Measurements from ENCODE around the gene HSP90B1. TPM values are rescaled to one million over a fixed set of nuclear protein-coding genes. Genes with fewer than 3 reads are reported as not detected.
A peak's percentile ranks its signal among the peaks of the same experiment; 100 is the strongest.

HSP90B1 gene
- total and polyA plus RNA-seq, 7 experiments from 2014 or later, result 184 to 461 (median 278) TPM

DNA sequence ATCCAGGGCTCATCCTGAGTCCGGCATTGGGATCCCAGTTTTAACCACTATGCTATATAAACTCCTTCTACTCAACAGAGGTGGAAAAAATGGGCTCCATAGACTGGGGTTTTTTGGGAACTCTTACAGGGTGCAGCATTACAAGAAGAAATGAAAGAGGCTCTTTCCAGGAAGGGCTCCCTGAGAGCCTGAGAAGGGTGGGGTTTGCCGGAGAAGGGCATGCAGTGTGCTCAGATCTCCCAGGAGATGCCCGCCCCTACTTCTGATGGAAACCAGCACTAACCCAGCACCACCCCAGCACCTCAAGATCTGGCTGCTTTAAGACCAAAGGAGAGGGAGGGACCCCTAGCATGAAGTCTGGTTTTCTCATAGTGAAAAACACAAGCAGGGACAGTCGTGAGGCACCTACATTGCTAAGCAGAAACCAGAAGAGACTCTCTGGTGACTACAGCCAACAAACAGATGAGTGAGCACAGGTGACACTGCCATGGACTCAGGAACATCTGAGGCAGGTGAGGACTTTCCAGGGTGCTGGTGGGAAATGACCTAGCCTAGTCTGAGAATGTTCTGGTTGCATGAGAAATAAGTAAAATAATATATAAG lies 43.9 kb upstream of the HSP90B1 start:
- H3K27ac Mint-ChIP-seq, result peak overlapping the region in 2 of 9 donors; percentile 23 to 51
- ATAC-seq, result no peak
- Histone ChIP-seq H3K4me1 (ENCODE audit: control insufficient read depth in 2 of 2, insufficient read depth in 2 of 2, low read length in 2 of 2) (no peaks in the 10 kb centered on the region), H3K36me3 (ENCODE audit: control insufficient read depth in 2 of 3, insufficient read depth in 3 of 3, low read length in 3 of 3) (no peaks in the 10 kb centered on the region), H3K9me3 (ENCODE audit: control insufficient read depth in 2 of 3, low read length in 3 of 3) (no peaks in the 10 kb centered on the region), H3K27ac (ENCODE audit: low read depth, low read length) (no peak overlapping the region), H3K27me3 (ENCODE audit: control insufficient read depth in 2 of 2, insufficient read depth in 2 of 2, low read length in 2 of 2) (no peaks in the 10 kb centered on the region), H3K4me3 (ENCODE audit: low read length) (no peak overlapping the region)
- intact Hi-C loops (cut with micrococcal nuclease), result no loop called here
- POLR2A ChIA-PET, result no interaction called here
- CTCF ChIA-PET, result no interaction called here
- no peak overlapping the region for H3K4me3 Mint-ChIP-seq
- no peak for DNase-seq
- H3K27me3 Mint-ChIP-seq, result no peaks in the 10 kb centered on the region
- peaks cover 4 to 20% (median 7%) of the 10 kb centered on the region in 7 donors for H3K4me1 Mint-ChIP-seq
- no peaks in the 10 kb centered on the region for H3K36me3 Mint-ChIP-seq
- H3K9me3 Mint-ChIP-seq, result no peaks in the 10 kb centered on the region

DNA sequence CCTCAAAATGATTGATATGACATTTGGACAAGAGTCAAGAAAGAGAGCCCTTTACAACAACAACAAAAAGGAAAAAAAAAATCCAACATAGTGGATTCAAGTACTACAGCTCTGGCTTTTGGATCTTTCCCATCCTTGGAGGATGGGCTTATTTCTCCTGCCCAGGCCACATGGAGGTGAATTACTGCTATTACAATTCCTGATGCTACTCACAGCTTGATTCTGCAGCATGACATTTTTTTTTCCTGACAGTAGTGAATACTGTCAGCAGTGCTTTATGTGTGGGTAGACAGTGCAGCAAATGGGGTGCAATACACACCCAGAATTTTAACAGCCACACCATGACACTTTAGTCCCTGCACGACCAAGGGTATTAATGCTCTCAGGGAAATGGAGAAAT lies 42.5 kb upstream of the HSP90B1 start:
- peak overlapping the region in 2 of 9 donors; percentile 38 to 48 for H3K27ac Mint-ChIP-seq
- no peaks in the 10 kb centered on the region for H3K27me3 Mint-ChIP-seq
- POLR2A ChIA-PET, result interaction anchor here (1.3 to 1.7 kb wide), 3 partner anchors 13 to 42 kb away, joined by 4 to 6 read pairs (median 5); partner anchors contain the start of gene HSP90B1
- H3K4me3 Mint-ChIP-seq, result no peak overlapping the region
- Histone ChIP-seq H3K27ac (ENCODE audit: low read depth, low read length) (no peak overlapping the region), H3K27me3 (ENCODE audit: control insufficient read depth in 2 of 2, insufficient read depth in 2 of 2, low read length in 2 of 2) (no peaks in the 10 kb centered on the region), H3K36me3 (ENCODE audit: control insufficient read depth in 2 of 3, insufficient read depth in 3 of 3, low read length in 3 of 3) (no peaks in the 10 kb centered on the region), H3K4me3 (ENCODE audit: low read length) (no peak overlapping the region), H3K9me3 (ENCODE audit: control insufficient read depth in 2 of 3, low read length in 3 of 3) (no peaks in the 10 kb centered on the region), H3K4me1 (ENCODE audit: control insufficient read depth in 2 of 2, insufficient read depth in 2 of 2, low read length in 2 of 2) (no peaks in the 10 kb centered on the region)
- peaks cover 0 to 4% (median 0%) of the 10 kb centered on the region in 5 donors for H3K36me3 Mint-ChIP-seq
- H3K4me1 Mint-ChIP-seq, result peaks cover 4 to 20% (median 7%) of the 10 kb centered on the region in 7 donors
- H3K9me3 Mint-ChIP-seq, result no peaks in the 10 kb centered on the region
- ATAC-seq (no peak), DNase-seq (no peak)
- intact Hi-C loops (cut with micrococcal nuclease), result no loop called here
- CTCF ChIA-PET, result interaction anchor here (0.7 to 2.0 kb wide), 3 partner anchors 40 to 474 kb away, joined by 3 to 5 read pairs (median 4); a partner anchor contains a TSS

- Mint-ChIP-seq H3K4me1 (peaks cover 5 to 40% (median 24%) of the 10 kb centered on the region in 7 donors), H3K4me3 (no peak overlapping the region), H3K36me3 (no peaks in the 10 kb centered on the region), H3K27ac (no peak overlapping the region), H3K9me3 (no peaks in the 10 kb centered on the region), H3K27me3 (peaks cover 0 to 2% (median 0%) of the 10 kb centered on the region in 5 donors)
- POLR2A ChIA-PET, result interaction anchor here (1.3 to 1.6 kb wide), 2 partner anchors 11 to 33 kb away, joined by 5 read pairs; partner anchors contain the start of gene HSP90B1
- intact Hi-C loops (cut with micrococcal nuclease), result no loop called here
- CTCF ChIA-PET, result no interaction called here
- ATAC-seq, result no peak
- Histone ChIP-seq H3K27ac (ENCODE audit: low read depth, low read length) (no peak overlapping the region), H3K4me1 (ENCODE audit: control insufficient read depth in 2 of 2, insufficient read depth in 2 of 2, low read length in 2 of 2) (peaks cover 13 to 20% of the 10 kb centered on the region in 2 donors), H3K4me3 (ENCODE audit: low read length) (no peak overlapping the region), H3K27me3 (ENCODE audit: control insufficient read depth in 2 of 2, insufficient read depth in 2 of 2, low read length in 2 of 2) (no peaks in the 10 kb centered on the region), H3K9me3 (ENCODE audit: control insufficient read depth in 2 of 3, low read length in 3 of 3) (no peaks in the 10 kb centered on the region), H3K36me3 (ENCODE audit: control insufficient read depth in 2 of 3, insufficient read depth in 3 of 3, low read length in 3 of 3) (no peaks in the 10 kb centered on the region)
- DNase-seq, result no peak
Measured at GRCh38 chr12:103897316-103897715, 32.9 kb upstream of the HSP90B1 start.

DNA sequence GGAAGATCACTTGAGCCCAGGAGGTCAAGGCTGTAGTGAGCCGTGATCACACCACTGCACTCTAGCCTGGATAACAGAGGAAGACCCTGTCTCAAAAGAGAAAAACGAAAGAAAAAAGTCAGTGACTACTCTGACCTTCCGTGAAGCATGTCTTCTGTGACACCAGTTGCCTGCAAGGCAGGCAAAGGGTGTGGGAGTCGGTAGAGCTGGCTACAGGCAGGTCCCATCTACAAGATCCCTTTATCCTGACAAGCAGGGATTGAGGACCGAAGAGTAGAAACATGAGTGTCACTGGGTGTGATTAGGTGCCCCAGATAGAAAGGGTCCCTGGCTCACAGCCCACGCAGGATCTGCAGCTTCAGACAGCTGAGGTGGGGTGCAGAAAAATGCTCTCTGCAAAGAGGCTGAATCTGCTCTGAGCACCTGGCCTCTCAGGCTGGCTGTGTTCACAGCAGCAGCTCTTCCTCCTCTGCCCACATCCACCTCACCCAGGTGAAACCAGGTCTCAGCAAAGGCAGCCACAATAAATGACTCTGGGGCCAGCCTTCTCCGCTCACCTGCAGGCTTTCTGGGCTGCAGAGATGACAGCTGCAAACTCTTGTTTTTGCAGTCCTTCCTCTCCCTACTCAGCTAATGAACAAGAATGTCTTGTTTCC lies 28.6 kb upstream of the HSP90B1 start:
- Mint-ChIP-seq H3K27ac (peak overlapping the region in 8 of 9 donors; percentile 80 to 97 (median 94)), H3K27me3 (no peaks in the 10 kb centered on the region), H3K9me3 (peaks cover 0 to 8% (median 0%) of the 10 kb centered on the region in 11 donors), H3K4me1 (peaks cover 18 to 79% (median 62%) of the 10 kb centered on the region in 7 donors), H3K36me3 (peaks cover 0 to 3% (median 0%) of the 10 kb centered on the region in 5 donors), H3K4me3 (peak overlapping the region; percentile 40 to 84 (median 74))
- Histone ChIP-seq H3K4me3 (ENCODE audit: low read length) (peak overlapping the region; percentile 50), H3K9me3 (ENCODE audit: control insufficient read depth in 2 of 3, low read length in 3 of 3) (no peaks in the 10 kb centered on the region), H3K27me3 (ENCODE audit: control insufficient read depth in 2 of 2, insufficient read depth in 2 of 2, low read length in 2 of 2) (no peaks in the 10 kb centered on the region), H3K36me3 (ENCODE audit: control insufficient read depth in 2 of 3, insufficient read depth in 3 of 3, low read length in 3 of 3) (no peaks in the 10 kb centered on the region), H3K27ac (ENCODE audit: low read depth, low read length) (peak overlapping the region; percentile 66), H3K4me1 (ENCODE audit: control insufficient read depth in 2 of 2, insufficient read depth in 2 of 2, low read length in 2 of 2) (peaks cover 19 to 54% of the 10 kb centered on the region in 2 donors)
- ChIA-PET CTCF (interaction anchor here (0.6 to 2.2 kb wide), 7 partner anchors 14 to 220 kb away, joined by 3 to 13 read pairs (median 4); partner anchors contain the start of genes HSP90B1 and TDG), POLR2A (interaction anchor here (0.5 to 4.6 kb wide), 22 partner anchors 8 to 236 kb away, joined by 3 to 149 read pairs (median 6); partner anchors contain the start of genes HCFC2, HSP90B1 and TDG)
- ATAC-seq (peak; percentile 96), DNase-seq (peak in 7 of 9 donors; percentile 63 to 84 (median 78))
- intact Hi-C loops (cut with micrococcal nuclease), result loop anchor here in 1 of 2 donors (1.0 kb wide), 2 partner anchors 17 to 28 kb away; no protein-coding TSS in a partner anchor

DNA sequence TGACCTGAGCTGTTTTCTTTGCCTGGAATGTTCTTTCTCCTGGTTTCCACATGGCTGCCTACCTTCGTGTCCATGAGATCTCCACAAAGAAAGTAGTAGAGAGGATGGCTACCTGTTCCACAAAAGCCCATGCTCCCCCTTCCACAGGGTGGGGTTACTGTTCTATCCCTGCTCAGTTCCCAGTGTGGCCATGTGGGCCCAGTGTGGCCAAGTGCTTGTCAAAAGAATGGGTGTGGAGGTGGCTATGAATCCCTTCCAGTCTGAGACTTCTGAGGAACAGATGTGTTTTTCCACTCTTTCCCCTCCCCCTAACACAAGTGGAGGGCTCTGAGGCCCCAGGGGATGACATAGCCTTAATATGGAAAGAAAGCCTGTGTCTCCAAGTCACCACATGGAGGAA lies 26.2 kb upstream of the HSP90B1 start:
- Mint-ChIP-seq H3K27me3 (no peaks in the 10 kb centered on the region), H3K9me3 (peaks cover 0 to 8% (median 0%) of the 10 kb centered on the region in 11 donors), H3K36me3 (peaks cover 0 to 3% (median 0%) of the 10 kb centered on the region in 5 donors), H3K27ac (peak overlapping the region in 8 of 9 donors; percentile 80 to 97 (median 94)), H3K4me3 (peak overlapping the region in 1 of 10 donors; percentile 12), H3K4me1 (peaks cover 20 to 87% (median 82%) of the 10 kb centered on the region in 7 donors)
- DNase-seq (no peak), ATAC-seq (no peak)
- H3K4me3 ChIP-seq (ENCODE audit: low read length), result no peak overlapping the region
- no peaks in the 10 kb centered on the region for H3K27me3 ChIP-seq (ENCODE audit: control insufficient read depth in 2 of 2, insufficient read depth in 2 of 2, low read length in 2 of 2)
- POLR2A ChIA-PET, result interaction anchor here (1.0 to 4.6 kb wide), 4 partner anchors 9 to 61 kb away, joined by 5 to 149 read pairs (median 11); partner anchors contain the start of genes HSP90B1 and TDG
- H3K4me1 ChIP-seq (ENCODE audit: control insufficient read depth in 2 of 2, insufficient read depth in 2 of 2, low read length in 2 of 2), result peaks cover 19 to 71% of the 10 kb centered on the region in 2 donors
- H3K27ac ChIP-seq (ENCODE audit: low read depth, low read length), result peak overlapping the region; percentile 34
- intact Hi-C loops (cut with micrococcal nuclease), result no loop called here
- CTCF ChIA-PET, result interaction anchor here (1.7 kb wide), 1 partner anchor 205 kb away, joined by 4 read pairs; no protein-coding TSS in a partner anchor
- H3K9me3 ChIP-seq (ENCODE audit: control insufficient read depth in 2 of 3, low read length in 3 of 3), result no peaks in the 10 kb centered on the region
- H3K36me3 ChIP-seq (ENCODE audit: control insufficient read depth in 2 of 3, insufficient read depth in 3 of 3, low read length in 3 of 3), result no peaks in the 10 kb centered on the region

DNA sequence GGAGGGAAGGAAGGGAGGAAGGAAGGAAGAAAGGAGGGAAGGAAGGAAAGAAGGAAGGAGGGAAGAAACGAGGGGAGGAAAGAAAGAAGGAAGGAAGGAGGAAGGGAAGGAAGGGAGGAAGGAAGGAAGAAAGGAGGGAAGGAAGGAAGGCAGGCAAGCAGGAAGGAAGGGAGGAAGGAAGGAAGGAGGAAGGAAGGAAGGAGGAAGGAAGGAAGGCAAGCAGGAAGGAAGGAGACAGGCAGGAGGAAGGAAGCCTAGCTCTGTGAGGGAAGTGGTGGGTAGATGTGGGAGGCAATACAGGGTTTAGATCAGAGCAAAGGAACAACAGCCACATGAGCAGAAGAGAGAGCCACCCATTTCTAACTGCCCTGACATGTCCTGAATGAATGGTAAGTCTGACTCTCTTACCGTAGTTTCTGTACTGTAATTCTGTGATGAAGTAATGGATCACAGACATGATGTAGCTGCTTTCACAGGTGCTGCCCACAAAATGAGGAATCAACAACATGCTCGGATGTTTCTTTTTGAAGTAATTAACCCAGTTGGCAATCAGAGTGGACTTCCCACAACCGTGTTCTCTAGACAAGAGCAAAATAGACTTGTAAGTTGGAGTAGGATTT lies 24.4 kb upstream of the HSP90B1 start:
- H3K36me3 Mint-ChIP-seq, result peaks cover 0 to 3% (median 0%) of the 10 kb centered on the region in 5 donors
- no peaks in the 10 kb centered on the region for H3K27me3 Mint-ChIP-seq
- peaks cover 20 to 85% (median 78%) of the 10 kb centered on the region in 7 donors for H3K4me1 Mint-ChIP-seq
- H3K9me3 Mint-ChIP-seq, result peaks cover 0 to 8% (median 0%) of the 10 kb centered on the region in 11 donors
- Histone ChIP-seq H3K36me3 (ENCODE audit: control insufficient read depth in 2 of 3, insufficient read depth in 3 of 3, low read length in 3 of 3) (no peaks in the 10 kb centered on the region), H3K4me3 (ENCODE audit: low read length) (no peak overlapping the region), H3K27ac (ENCODE audit: low read depth, low read length) (peak overlapping the region; percentile 32), H3K4me1 (ENCODE audit: control insufficient read depth in 2 of 2, insufficient read depth in 2 of 2, low read length in 2 of 2) (peaks cover 19 to 65% of the 10 kb centered on the region in 2 donors), H3K27me3 (ENCODE audit: control insufficient read depth in 2 of 2, insufficient read depth in 2 of 2, low read length in 2 of 2) (no peaks in the 10 kb centered on the region), H3K9me3 (ENCODE audit: control insufficient read depth in 2 of 3, low read length in 3 of 3) (no peaks in the 10 kb centered on the region)
- ATAC-seq (no peak), DNase-seq (peak in 1 of 9 donors; percentile 6)
- CTCF ChIA-PET, result no interaction called here
- intact Hi-C loops (cut with micrococcal nuclease), result no loop called here
- peak overlapping the region in 8 of 9 donors; percentile 53 to 97 (median 90) for H3K27ac Mint-ChIP-seq
- POLR2A ChIA-PET, result interaction anchor here (0.7 to 2.5 kb wide), 4 partner anchors 9 to 189 kb away, joined by 3 to 21 read pairs (median 4); partner anchors contain the start of gene HSP90B1
- peak overlapping the region in 6 of 10 donors; percentile 20 to 63 (median 56) for H3K4me3 Mint-ChIP-seq

All from naive thymus-derived CD4-positive, alpha-beta T cell (primary cell).